NB4 (cell line): Measurements from ENCODE around the gene FSTL5.

Experiments
- DNase-seq: peaks from one replicate; pipeline ENCODE4 v3.0.0; 2010; ENCODE audit warnings: low read depth
- H3K4me3 ChIP-seq: one replicate; pipeline ENCODE4 v1.5.1; 2011; ENCODE audit warnings: mild to moderate bottlenecking, low read depth, low read length, moderate library complexity
- CTCF ChIP-seq: IDR thresholded peaks from one replicate; pipeline ENCODE4 v1.5.1; 2012; ENCODE audit warnings: low read depth, low read length
- MAX ChIP-seq: IDR thresholded peaks from 2 replicates; pipeline ENCODE4 v1.6.1; 2011; ENCODE audit warnings: low read depth, low read length
- MYC ChIP-seq: IDR thresholded peaks from 2 replicates; pipeline ENCODE4 v1.6.1; 2011; ENCODE audit warnings: low read depth, low read length
- POLR2A ChIP-seq: IDR thresholded peaks from 2 replicates; pipeline ENCODE4 v1.6.1; 2011; ENCODE audit warnings: mild to moderate bottlenecking; ENCODE audit not compliant: insufficient read length; ENCODE audit errors: extremely low read depth

Gene FSTL5

GRCh38 chr4:161583549-161583948 is 580.3 kb downstream of the FSTL5 start:
- no peak overlapping the region for H3K4me3 ChIP-seq
- TF ChIP-seq MAX, result no peak
- no peak for TF ChIP-seq CTCF
- no peak for DNase-seq

- no peak for TF ChIP-seq POLR2A
- TF ChIP-seq CTCF, result no peak
- no peak for TF ChIP-seq MAX
- no peak for TF ChIP-seq MYC
- H3K4me3 ChIP-seq, result no peak overlapping the region
- DNase-seq, result peak; percentile 19
Observed at GRCh38 chr4:161581262-161582230, 582.3 kb downstream of the FSTL5 start.

- DNase-seq, result no peak
- H3K4me3 ChIP-seq, result no peak overlapping the region
- TF ChIP-seq MYC (no peak), CTCF (no peak), MAX (no peak), POLR2A (no peak)
Observed at GRCh38 chr4:161577579-161578301, 586.1 kb downstream of the FSTL5 start.

GRCh38 chr4:161573836-161574235 is 590.0 kb downstream of the FSTL5 start:
- H3K4me3 ChIP-seq, result no peak overlapping the region
- peak; percentile 15 for DNase-seq
- TF ChIP-seq CTCF (no peak), MAX (no peak), MYC (no peak), POLR2A (no peak)

GRCh38 chr4:161564230-161564834 is 599.5 kb downstream of the FSTL5 start:
- peak; percentile 8 for DNase-seq

More at GRCh38 chr4:161564230-161564834, 599.5 kb downstream of the FSTL5 start:
- no peak overlapping the region for H3K4me3 ChIP-seq
- TF ChIP-seq POLR2A (no peak), MAX (no peak), CTCF (no peak), MYC (no peak)
